ENCODE data around the gene SF1. TPM values are rescaled to one million over a fixed set of nuclear protein-coding genes. Genes with fewer than 3 reads are reported as not detected.

SF1 gene
- polyA plus RNA-seq, 3 donors: 315 to 492 (median 440) TPM

GRCh38 chr11:64764040-64764611, 14.2 kb downstream of the SF1 start:
- DNase-seq: no peak

- no peak for DNase-seq
Measured at GRCh38 chr11:64763526-64764039, 14.8 kb downstream of the SF1 start.

- peak; percentile 91 for DNase-seq
Measured at GRCh38 chr11:64762674-64763525, 15.4 kb downstream of the SF1 start.

- DNase-seq: no peak
Measured at GRCh38 chr11:64762277-64762673, 16.1 kb downstream of the SF1 start.

GRCh38 chr11:64760759-64761420, 17.5 kb downstream of the SF1 start:
- DNase-seq: no peak

GRCh38 chr11:64759722-64760719, 18.3 kb downstream of the SF1 start, which contains the start of gene PYGM:
TSS of gene PYGM (minus strand) at chr11:64759974. CDS start at chr11:64759898, 76 bp downstream.
- no peak for DNase-seq

- DNase-seq: no peak
Measured at GRCh38 chr11:64759131-64759721, 19.1 kb downstream of the SF1 start.

GRCh38 chr11:64758330-64759079, 19.8 kb downstream of the SF1 start:
- DNase-seq: no peak

GRCh38 chr11:64757549-64758329, 20.6 kb downstream of the SF1 start:
- DNase-seq: no peak

GRCh38 chr11:64755681-64756361, 22.5 kb downstream of the SF1 start:
- DNase-seq: no peak

- DNase-seq: no peak
Measured at GRCh38 chr11:64754919-64755662, 23.3 kb downstream of the SF1 start.

GRCh38 chr11:64754124-64754918, 24.0 kb downstream of the SF1 start:
- no peak for DNase-seq

- DNase-seq: no peak
Measured at GRCh38 chr11:64753380-64754123, 24.8 kb downstream of the SF1 start.

GRCh38 chr11:64753019-64753379, 25.3 kb downstream of the SF1 start:
- DNase-seq: no peak

- no peak for DNase-seq
Measured at GRCh38 chr11:64752175-64752970, 26.0 kb downstream of the SF1 start.

- no peak for DNase-seq
Measured at GRCh38 chr11:64751580-64751979, 26.8 kb downstream of the SF1 start.

Data from renal pelvis (tissue), 4 donors.